K562 (cell line): Measurements from ENCODE around the gene CBX1. TPM values are rescaled to one million over a fixed set of nuclear protein-coding genes. Genes with fewer than 3 reads are reported as not detected.
A peak's percentile ranks its signal among the peaks of the same experiment; 100 is the strongest.

ENCODE experiments used
- BACH1 ChIP-seq: fragments of 200-800 bp; sonication (Bioruptor generic); IDR thresholded peaks from 2 replicates; pipeline ENCODE4 v1.6.1; 2016; ENCODE audit warnings: missing genetic modification characterization, missing compliant biosample characterization
- EP300 ChIP-seq: IDR thresholded peaks from 2 replicates; pipeline ENCODE4 v1.6.1; 2012; ENCODE audit warnings: low read length, improper control_type of control experiment
- EP400 ChIP-seq: fragments of 450-650 bp; IDR thresholded peaks from 2 replicates; pipeline ENCODE4 v1.6.1; 2017; ENCODE audit warnings: antibody characterized with exemption, mild to moderate bottlenecking, moderate library complexity
- HDAC1 ChIP-seq, 2 experiments: fragments of 450-650 bp; IDR thresholded peaks; 2 replicates each; pipeline ENCODE4 v1.6.1; 2016 to 2017; ENCODE audit warnings: inconsistent platforms in 1 of 2, mild to moderate bottlenecking in 1 of 2, moderate library complexity in 1 of 2
- NEUROD1 ChIP-seq: fragments of 150-350 bp; IDR thresholded peaks from 2 replicates; pipeline ENCODE4 v1.6.1; 2014; ENCODE audit warnings: borderline replicate concordance, low read length, low read depth; ENCODE audit not compliant: partially characterized antibody
- POLR2H ChIP-seq: IDR thresholded peaks from 2 replicates; pipeline ENCODE4 v1.6.1; 2016; ENCODE audit warnings: missing genetic modification characterization, low read depth, mild to moderate bottlenecking, control low read depth, missing compliant biosample characterization, moderate library complexity
- SAFB2 ChIP-seq: fragments of 200-400 bp; formaldehyde crosslinking; IDR thresholded peaks from 2 replicates; pipeline ENCODE4 v1.6.1; 2018; ENCODE audit warnings: borderline replicate concordance, low read length, low read depth, moderate library complexity; ENCODE audit not compliant: severe bottlenecking
- SMAD2 ChIP-seq: fragments of 150-350 bp; IDR thresholded peaks from 2 replicates; pipeline ENCODE4 v1.6.1; 2014; ENCODE audit warnings: low read depth, mild to moderate bottlenecking, low read length
- SOX6 ChIP-seq: fragments of 450-650 bp; IDR thresholded peaks from 2 replicates; pipeline ENCODE4 v1.6.1; 2014; ENCODE audit warnings: mild to moderate bottlenecking
- ZNF586 ChIP-seq: fragments of 450-650 bp; formaldehyde crosslinking; conservative IDR thresholded peaks from 2 replicates; pipeline ENCODE4 v1.4.0; 2020; ENCODE audit warnings: mild to moderate bottlenecking, moderate library complexity
- ZNF76 ChIP-seq: fragments of 250-450 bp; sonication (Bioruptor Pico); IDR thresholded peaks from 2 replicates; pipeline ENCODE4 v1.4.0; 2020; ENCODE audit warnings: mild to moderate bottlenecking, moderate library complexity, borderline replicate concordance
- ZSCAN32 ChIP-seq: fragments of 450-650 bp; formaldehyde crosslinking; IDR thresholded peaks from 2 replicates; pipeline ENCODE4 v1.4.0; 2020; ENCODE audit warnings: mild to moderate bottlenecking, moderate library complexity
- polyA plus RNA-seq, 8 experiments: library from polyadenylated mRNA; depleted of rRNA in 4 of 8; stranded (reverse) in 5 of 8; unstranded in 3 of 8; fragments of >200 nt; fragmentation: Nextera tagmentation in 2 of 8; fragmentation: Illumina TruSeq in 1 of 8; extraction: Ambion mirVana in 2 of 8; extraction: Trizol in 1 of 8; gene quantifications; 2 replicates each; pipeline versions ENCODE4 v1.2.1 to v1.2.3, GENCODE V29; 2011 to 2014; ENCODE audit warnings: inconsistent platforms in 1 of 8, missing spikeins in 1 of 8
- total RNA-seq, 7 experiments: library from RNA; depleted of rRNA in 6 of 7; stranded (reverse); fragments of >200 nt in 6 of 7; fragmentation: Illumina TruSeq in 2 of 7; extraction: Trizol in 2 of 7; gene quantifications; 2 replicates each; pipeline versions ENCODE4 v1.2.1 to v1.2.3, GENCODE V29; 2011 to 2021; ENCODE audit warnings: low replicate concordance in 1 of 7
- TF ChIP-seq, protein P1 (sequence below): fragments of 200-800 bp; sonication (Bioruptor generic); IDR thresholded peaks from 2 replicates; pipeline ENCODE4 v1.6.1; 2017; ENCODE audit warnings: missing genetic modification characterization, missing compliant biosample characterization
- TF ChIP-seq, protein P2 (sequence below): fragments of 450-650 bp; conservative IDR thresholded peaks from 2 replicates; pipeline ENCODE4 v1.6.1; 2016; ENCODE audit warnings: missing genetic modification characterization, low read depth, mild to moderate bottlenecking, control low read depth, missing compliant biosample characterization
- TF ChIP-seq, protein P3 (sequence below): fragments of 450-650 bp; IDR thresholded peaks from 2 replicates; pipeline ENCODE4 v1.6.1; 2016; ENCODE audit warnings: missing biosample characterization, missing genetic modification characterization
- TF ChIP-seq, protein P4 (sequence below): sonication (generic); formaldehyde crosslinking; IDR thresholded peaks from 2 replicates; pipeline ENCODE4 v1.8.1; 2023; ENCODE audit warnings: mild to moderate bottlenecking, missing genetic modification reagents
- TF ChIP-seq, protein P5 (sequence below): sonication (generic); formaldehyde crosslinking; IDR thresholded peaks from 2 replicates; pipeline ENCODE4 v1.8.0; 2022; ENCODE audit warnings: mild to moderate bottlenecking, low read depth, missing genetic modification reagents
- TF ChIP-seq, protein P6 (sequence below): sonication (generic); formaldehyde crosslinking; IDR thresholded peaks from 2 replicates; pipeline ENCODE4 v1.9.0; 2022; ENCODE audit warnings: mild to moderate bottlenecking, missing genetic modification reagents

The CBX1 gene
- total and polyA plus RNA-seq, 9 of the 15 experiments (the other 6 are each of a cell fraction or from before 2014, with no cell fraction given) = 10.6 to 95.7 (median 52.7) TPM

DNA sequence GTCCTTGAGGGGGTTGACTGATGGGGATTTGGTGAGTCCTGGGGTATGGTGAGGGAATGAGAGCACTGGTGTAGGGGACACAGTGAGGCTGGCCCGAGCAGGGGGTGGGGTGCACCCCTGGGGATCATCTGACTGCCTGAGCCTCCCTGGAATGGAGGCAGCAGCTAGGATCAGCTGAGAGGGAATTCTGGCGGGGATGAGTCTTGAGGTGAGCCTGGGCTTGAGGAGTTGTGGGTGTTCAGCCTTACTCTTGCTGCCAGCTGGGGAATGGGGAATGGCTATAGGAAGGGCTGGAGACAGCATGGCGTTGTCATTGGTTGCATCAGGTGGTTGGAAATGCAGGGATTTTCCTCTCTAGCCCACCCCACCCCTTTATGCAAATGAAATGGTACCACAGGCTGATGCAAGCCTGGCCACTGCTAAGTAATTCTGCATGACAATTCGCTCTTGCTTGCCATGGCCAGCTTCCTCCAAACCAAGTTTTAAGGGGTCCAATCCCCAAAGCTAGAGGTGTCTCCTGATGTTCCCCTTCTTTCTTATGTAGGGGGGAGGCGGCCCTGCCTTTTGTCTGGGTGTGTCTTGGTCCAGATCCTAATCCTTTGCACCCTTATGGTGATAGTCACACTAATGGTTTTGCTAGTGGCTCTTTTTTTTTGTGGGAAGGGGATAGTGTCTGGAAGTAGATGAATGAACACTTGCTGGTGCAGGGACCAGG lies 45.6 kb downstream of the CBX1 start (continued):
- TF ChIP-seq, protein P1, sequence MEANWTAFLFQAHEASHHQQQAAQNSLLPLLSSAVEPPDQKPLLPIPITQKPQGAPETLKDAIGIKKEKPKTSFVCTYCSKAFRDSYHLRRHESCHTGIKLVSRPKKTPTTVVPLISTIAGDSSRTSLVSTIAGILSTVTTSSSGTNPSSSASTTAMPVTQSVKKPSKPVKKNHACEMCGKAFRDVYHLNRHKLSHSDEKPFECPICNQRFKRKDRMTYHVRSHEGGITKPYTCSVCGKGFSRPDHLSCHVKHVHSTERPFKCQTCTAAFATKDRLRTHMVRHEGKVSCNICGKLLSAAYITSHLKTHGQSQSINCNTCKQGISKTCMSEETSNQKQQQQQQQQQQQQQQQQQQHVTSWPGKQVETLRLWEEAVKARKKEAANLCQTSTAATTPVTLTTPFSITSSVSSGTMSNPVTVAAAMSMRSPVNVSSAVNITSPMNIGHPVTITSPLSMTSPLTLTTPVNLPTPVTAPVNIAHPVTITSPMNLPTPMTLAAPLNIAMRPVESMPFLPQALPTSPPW (CRISPR knock-in tag) = peak; percentile 54
- TF ChIP-seq BACH1 (tag) (peak; percentile 74; the same call in 1 of the 2 replicates), NEUROD1 (peak; percentile 47), SOX6 (peak; percentile 41; the same call in 1 of the 2 replicates), SMAD2 (no peak), EP400 (peak; percentile 84), ZSCAN32 (CRISPR knock-in tag) (peak; percentile 89), ZNF586 (0 out of 2 replicates have a peak, but pooled peaks have one; percentile 39), ZNF76 (CRISPR knock-in tag) (peak; percentile 47; the same call in 1 of the 2 replicates), POLR2H (tag) (peak; percentile 93), HDAC1 (IDR thresholded peaks at IDR 0.05) (no peak), EP300 (peak; percentile 85), SAFB2 (no peak)
- TF ChIP-seq, protein P2, sequence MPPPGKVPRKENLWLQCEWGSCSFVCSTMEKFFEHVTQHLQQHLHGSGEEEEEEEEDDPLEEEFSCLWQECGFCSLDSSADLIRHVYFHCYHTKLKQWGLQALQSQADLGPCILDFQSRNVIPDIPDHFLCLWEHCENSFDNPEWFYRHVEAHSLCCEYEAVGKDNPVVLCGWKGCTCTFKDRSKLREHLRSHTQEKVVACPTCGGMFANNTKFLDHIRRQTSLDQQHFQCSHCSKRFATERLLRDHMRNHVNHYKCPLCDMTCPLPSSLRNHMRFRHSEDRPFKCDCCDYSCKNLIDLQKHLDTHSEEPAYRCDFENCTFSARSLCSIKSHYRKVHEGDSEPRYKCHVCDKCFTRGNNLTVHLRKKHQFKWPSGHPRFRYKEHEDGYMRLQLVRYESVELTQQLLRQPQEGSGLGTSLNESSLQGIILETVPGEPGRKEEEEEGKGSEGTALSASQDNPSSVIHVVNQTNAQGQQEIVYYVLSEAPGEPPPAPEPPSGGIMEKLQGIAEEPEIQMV (tag) = peak; percentile 53; the same call in 1 of the 2 replicates
- TF ChIP-seq, protein P3, sequence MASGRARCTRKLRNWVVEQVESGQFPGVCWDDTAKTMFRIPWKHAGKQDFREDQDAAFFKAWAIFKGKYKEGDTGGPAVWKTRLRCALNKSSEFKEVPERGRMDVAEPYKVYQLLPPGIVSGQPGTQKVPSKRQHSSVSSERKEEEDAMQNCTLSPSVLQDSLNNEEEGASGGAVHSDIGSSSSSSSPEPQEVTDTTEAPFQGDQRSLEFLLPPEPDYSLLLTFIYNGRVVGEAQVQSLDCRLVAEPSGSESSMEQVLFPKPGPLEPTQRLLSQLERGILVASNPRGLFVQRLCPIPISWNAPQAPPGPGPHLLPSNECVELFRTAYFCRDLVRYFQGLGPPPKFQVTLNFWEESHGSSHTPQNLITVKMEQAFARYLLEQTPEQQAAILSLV (tag) = peak; percentile 71; the same call in 1 of the 2 replicates
- TF ChIP-seq, protein P4, sequence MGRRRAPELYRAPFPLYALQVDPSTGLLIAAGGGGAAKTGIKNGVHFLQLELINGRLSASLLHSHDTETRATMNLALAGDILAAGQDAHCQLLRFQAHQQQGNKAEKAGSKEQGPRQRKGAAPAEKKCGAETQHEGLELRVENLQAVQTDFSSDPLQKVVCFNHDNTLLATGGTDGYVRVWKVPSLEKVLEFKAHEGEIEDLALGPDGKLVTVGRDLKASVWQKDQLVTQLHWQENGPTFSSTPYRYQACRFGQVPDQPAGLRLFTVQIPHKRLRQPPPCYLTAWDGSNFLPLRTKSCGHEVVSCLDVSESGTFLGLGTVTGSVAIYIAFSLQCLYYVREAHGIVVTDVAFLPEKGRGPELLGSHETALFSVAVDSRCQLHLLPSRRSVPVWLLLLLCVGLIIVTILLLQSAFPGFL (CRISPR knock-in tag) = no peak
- TF ChIP-seq, protein P5, sequence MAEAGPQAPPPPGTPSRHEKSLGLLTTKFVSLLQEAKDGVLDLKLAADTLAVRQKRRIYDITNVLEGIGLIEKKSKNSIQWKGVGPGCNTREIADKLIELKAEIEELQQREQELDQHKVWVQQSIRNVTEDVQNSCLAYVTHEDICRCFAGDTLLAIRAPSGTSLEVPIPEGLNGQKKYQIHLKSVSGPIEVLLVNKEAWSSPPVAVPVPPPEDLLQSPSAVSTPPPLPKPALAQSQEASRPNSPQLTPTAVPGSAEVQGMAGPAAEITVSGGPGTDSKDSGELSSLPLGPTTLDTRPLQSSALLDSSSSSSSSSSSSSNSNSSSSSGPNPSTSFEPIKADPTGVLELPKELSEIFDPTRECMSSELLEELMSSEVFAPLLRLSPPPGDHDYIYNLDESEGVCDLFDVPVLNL (CRISPR knock-in tag) = no peak
- TF ChIP-seq, protein P6, sequence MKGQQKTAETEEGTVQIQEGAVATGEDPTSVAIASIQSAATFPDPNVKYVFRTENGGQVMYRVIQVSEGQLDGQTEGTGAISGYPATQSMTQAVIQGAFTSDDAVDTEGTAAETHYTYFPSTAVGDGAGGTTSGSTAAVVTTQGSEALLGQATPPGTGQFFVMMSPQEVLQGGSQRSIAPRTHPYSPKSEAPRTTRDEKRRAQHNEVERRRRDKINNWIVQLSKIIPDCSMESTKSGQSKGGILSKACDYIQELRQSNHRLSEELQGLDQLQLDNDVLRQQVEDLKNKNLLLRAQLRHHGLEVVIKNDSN (CRISPR knock-in tag) = peak; percentile 20; the same call in 1 of the 2 replicates
